ENCODE data around the gene GPR37L1. TPM values are rescaled to one million over a fixed set of nuclear protein-coding genes. Genes with fewer than 3 reads are reported as not detected.
A peak's percentile ranks its signal among the peaks of the same experiment; 100 is the strongest.

Gene GPR37L1
- total RNA-seq, 5 donors from 2014 or later (not counting 1 experiment from before 2014, with no cell fraction given): not detected

DNA sequence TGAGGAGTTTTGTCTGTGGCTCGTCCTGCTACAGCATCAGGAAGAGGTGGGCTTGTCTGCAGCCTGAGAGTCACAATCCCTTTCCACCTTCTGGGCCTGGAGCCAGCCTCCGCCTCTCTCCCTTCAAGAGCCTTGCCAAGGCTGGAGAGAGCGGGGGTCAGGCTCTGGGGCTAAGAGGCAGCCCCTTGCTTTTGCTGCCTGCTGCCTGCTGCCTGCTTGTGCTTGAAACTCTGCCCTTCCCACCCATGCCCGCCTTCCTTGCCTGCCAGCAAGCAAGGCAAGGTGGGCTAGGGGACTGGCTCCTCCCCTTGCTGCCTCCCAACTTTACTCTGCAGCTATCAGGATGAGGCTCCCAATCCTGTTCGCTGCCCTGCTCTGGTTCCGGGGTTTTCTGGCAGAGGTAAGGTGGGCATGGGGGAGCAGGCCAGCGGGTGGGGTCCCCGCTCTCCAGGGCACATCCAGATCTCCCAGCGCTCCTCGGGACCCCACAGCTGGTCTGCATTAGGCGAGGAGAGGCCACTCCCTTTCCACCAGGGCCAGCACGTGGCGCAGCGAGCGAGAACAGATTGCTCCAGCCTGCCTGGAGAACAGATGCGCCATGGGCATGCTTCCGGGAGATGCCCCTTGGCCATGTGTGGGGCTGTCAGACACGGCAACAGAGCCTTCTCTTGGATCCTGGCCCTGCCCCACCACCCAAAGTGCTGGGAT is 45.1 kb downstream of the GPR37L1 start:
- H3K4me3 ChIP-seq (ENCODE audit: control insufficient read depth in 1 of 2, extremely low read depth in 1 of 2, low read length in 1 of 2): no peak overlapping the region
- Mint-ChIP-seq H3K9me3 (no peaks in the 10 kb centered on the region), H3K36me3 (no peaks in the 10 kb centered on the region), H3K27me3 (no peaks in the 10 kb centered on the region), H3K4me1 (peaks cover 33 to 52% (median 42%) of the 10 kb centered on the region in 3 donors), H3K27ac (no peak overlapping the region), H3K4me3 (no peak overlapping the region)
- POLR2A ChIA-PET: no interaction called here
- WGBS (ENCODE audit: insufficient coverage): 95% methylated on average over 15 of the region's 18 CpGs
- peaks cover 0 to 4% of the 10 kb centered on the region in 2 experiments for H3K27me3 ChIP-seq (replicated peaks in 1 of 2; ENCODE audit: control insufficient read depth in 2 of 2, extremely low read depth in 1 of 2, insufficient read depth in 2 of 2, low read length in 1 of 2)
- DNase-seq: no peak
- H3K4me1 ChIP-seq (ENCODE audit: control insufficient read depth in 1 of 2, extremely low read depth in 1 of 2, insufficient read depth in 2 of 2, low read length in 2 of 2): peaks cover 30 to 50% of the 10 kb centered on the region in 2 experiments
- ATAC-seq (replicated peaks in 1 of 4): no peak
- CTCF ChIA-PET: no interaction called here
- no peak overlapping the region for H3K27ac ChIP-seq (ENCODE audit: low read length)
- H3K36me3 ChIP-seq (ENCODE audit: control insufficient read depth in 2 of 2, extremely low read depth in 1 of 2, insufficient read depth in 1 of 2, low read length in 1 of 2): no peaks in the 10 kb centered on the region
- H3K9me3 ChIP-seq: no peaks in the 10 kb centered on the region

DNA sequence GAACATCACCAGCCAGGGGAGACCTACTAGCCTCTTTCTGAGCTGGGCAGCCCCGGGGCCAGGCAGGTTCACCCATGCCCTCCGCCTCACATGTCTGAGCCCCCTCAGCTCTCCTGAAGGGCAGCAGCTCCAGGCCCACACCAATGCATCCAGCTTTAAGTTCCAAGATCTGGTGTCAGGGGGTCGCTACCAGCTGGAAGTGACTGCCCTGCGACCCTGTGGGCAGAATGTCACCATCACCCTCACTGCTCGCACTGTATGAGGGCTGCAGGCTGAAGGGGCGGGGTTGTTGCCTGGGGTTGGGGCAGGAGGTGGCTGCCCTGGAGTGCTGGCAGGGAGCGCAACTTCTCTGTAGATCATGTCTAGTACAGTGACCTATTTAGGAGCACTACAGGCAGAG is 46.1 kb downstream of the GPR37L1 start:
- Histone ChIP-seq H3K27ac (ENCODE audit: low read length) (no peak overlapping the region), H3K4me1 (ENCODE audit: control insufficient read depth in 1 of 2, extremely low read depth in 1 of 2, insufficient read depth in 2 of 2, low read length in 2 of 2) (peaks cover 22 to 40% of the 10 kb centered on the region in 2 experiments), H3K27me3 (replicated peaks in 1 of 2; ENCODE audit: control insufficient read depth in 2 of 2, extremely low read depth in 1 of 2, insufficient read depth in 2 of 2, low read length in 1 of 2) (peaks cover 0 to 4% of the 10 kb centered on the region in 2 experiments), H3K9me3 (no peaks in the 10 kb centered on the region), H3K4me3 (ENCODE audit: control insufficient read depth in 1 of 2, extremely low read depth in 1 of 2, low read length in 1 of 2) (no peak overlapping the region), H3K36me3 (ENCODE audit: control insufficient read depth in 2 of 2, extremely low read depth in 1 of 2, insufficient read depth in 1 of 2, low read length in 1 of 2) (no peaks in the 10 kb centered on the region)
- DNase-seq: no peak
- H3K27ac Mint-ChIP-seq: no peak overlapping the region
- H3K9me3 Mint-ChIP-seq: no peaks in the 10 kb centered on the region
- WGBS (ENCODE audit: insufficient coverage): 98% methylated on average over 4 of the region's 7 CpGs
- no peaks in the 10 kb centered on the region for H3K36me3 Mint-ChIP-seq
- H3K27me3 Mint-ChIP-seq: no peaks in the 10 kb centered on the region
- no peak overlapping the region for H3K4me3 Mint-ChIP-seq
- CTCF ChIA-PET: no interaction called here
- POLR2A ChIA-PET: interaction anchor here in 1 of 2 donors (0.7 kb wide), 1 partner anchor 13 kb away, joined by 3 read pairs; no protein-coding TSS in a partner anchor
- H3K4me1 Mint-ChIP-seq: peaks cover 23 to 42% (median 32%) of the 10 kb centered on the region in 3 donors
- no peak for ATAC-seq (replicated peaks in 1 of 4)

DNA sequence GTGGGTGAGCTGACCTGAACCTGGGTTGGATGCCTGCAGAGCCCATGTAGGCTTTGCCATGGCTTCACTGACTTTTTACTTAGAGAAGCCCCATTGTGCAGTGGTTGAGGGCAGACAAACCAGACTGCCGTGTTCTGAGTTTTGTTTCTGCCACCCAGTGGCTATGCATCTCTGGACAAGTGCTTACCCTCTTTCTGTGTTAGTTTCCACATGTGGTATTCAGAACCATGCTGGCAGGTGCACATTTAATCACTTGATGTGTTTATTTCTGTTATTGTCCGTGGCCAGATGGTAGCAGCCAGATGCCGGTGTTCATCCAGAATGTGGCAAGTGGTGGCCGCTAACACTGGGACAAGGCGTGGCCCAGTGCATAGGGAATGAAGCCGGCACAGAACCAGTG is 48.0 kb downstream of the GPR37L1 start:
- Histone ChIP-seq H3K36me3 (ENCODE audit: control insufficient read depth in 2 of 2, extremely low read depth in 1 of 2, insufficient read depth in 1 of 2, low read length in 1 of 2) (no peaks in the 10 kb centered on the region), H3K4me3 (ENCODE audit: control insufficient read depth in 1 of 2, extremely low read depth in 1 of 2, low read length in 1 of 2) (no peak overlapping the region), H3K27me3 (replicated peaks in 1 of 2; ENCODE audit: control insufficient read depth in 2 of 2, extremely low read depth in 1 of 2, insufficient read depth in 2 of 2, low read length in 1 of 2) (peaks cover 0 to 4% of the 10 kb centered on the region in 2 experiments), H3K9me3 (no peaks in the 10 kb centered on the region), H3K4me1 (ENCODE audit: control insufficient read depth in 1 of 2, extremely low read depth in 1 of 2, insufficient read depth in 2 of 2, low read length in 2 of 2) (peaks cover 8 to 22% of the 10 kb centered on the region in 2 experiments), H3K27ac (ENCODE audit: low read length) (no peak overlapping the region)
- ChIA-PET POLR2A (no interaction called here), CTCF (interaction anchor here in 1 of 2 donors (0.6 to 0.7 kb wide), 2 partner anchors 15 to 1676 kb away, joined by 3 read pairs; no protein-coding TSS in a partner anchor)
- ATAC-seq (replicated peaks in 1 of 4): peak in 3 of 4 experiments; percentile 26 to 49 (median 30)
- no peaks in the 10 kb centered on the region for H3K27me3 Mint-ChIP-seq
- peak in 1 of 35 experiments; percentile 29 for DNase-seq
- no peaks in the 10 kb centered on the region for H3K36me3 Mint-ChIP-seq
- H3K4me3 Mint-ChIP-seq: no peak overlapping the region
- H3K9me3 Mint-ChIP-seq: no peaks in the 10 kb centered on the region
- WGBS (ENCODE audit: insufficient coverage): 80% methylated on average over 5 of the region's 6 CpGs
- peaks cover 7 to 24% (median 13%) of the 10 kb centered on the region in 3 donors for H3K4me1 Mint-ChIP-seq
- no peak overlapping the region for H3K27ac Mint-ChIP-seq

DNA sequence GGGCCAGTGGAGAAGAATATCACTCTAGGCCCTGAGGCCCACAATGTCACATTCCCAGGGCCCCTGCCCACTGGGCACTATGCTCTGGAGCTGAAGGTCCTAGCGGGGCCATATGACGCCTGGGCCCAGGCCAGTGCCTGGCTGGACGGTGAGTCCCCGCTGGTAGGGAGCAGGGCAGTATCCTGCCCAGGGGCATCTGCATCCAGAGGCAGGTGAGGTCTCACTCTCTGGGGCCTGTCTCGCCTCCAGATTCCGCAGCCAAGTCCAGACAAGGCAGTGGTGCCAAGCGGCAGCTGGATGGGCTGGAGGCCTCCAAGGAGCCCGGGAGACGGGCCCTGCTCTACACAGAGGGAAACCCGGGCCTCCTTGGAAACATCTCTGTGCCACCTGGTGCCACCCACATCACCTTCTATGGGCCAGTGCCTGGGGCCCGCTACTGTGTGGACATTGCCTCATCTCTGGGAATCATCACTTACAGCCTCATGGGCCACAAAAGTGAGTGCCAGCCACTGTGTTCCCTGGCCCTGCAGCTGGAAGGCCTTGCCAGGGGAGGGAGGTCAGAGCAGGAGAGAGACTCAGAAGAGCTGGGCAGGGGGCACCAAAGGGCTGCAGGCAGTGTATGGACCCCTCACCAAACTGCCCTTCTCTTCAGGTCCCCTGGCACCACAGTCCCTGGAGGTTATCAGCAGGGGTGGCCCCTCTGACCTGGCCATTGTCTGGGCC is 48.7 kb downstream of the GPR37L1 start:
- ATAC-seq (replicated peaks in 1 of 4) (peak in 1 of 4 experiments; percentile 33), DNase-seq (no peak)
- H3K4me1 ChIP-seq (ENCODE audit: control insufficient read depth in 1 of 2, extremely low read depth in 1 of 2, insufficient read depth in 2 of 2, low read length in 2 of 2): peaks cover 2 to 14% of the 10 kb centered on the region in 2 experiments
- Mint-ChIP-seq H3K27ac (no peak overlapping the region), H3K9me3 (no peaks in the 10 kb centered on the region), H3K4me1 (peaks cover 7 to 16% (median 9%) of the 10 kb centered on the region in 3 donors), H3K4me3 (no peak overlapping the region), H3K36me3 (no peaks in the 10 kb centered on the region), H3K27me3 (no peaks in the 10 kb centered on the region)
- no peaks in the 10 kb centered on the region for H3K9me3 ChIP-seq
- 95% methylated on average over 10 of the region's 11 CpGs for WGBS (ENCODE audit: insufficient coverage)
- no peak overlapping the region for H3K4me3 ChIP-seq (ENCODE audit: control insufficient read depth in 1 of 2, extremely low read depth in 1 of 2, low read length in 1 of 2)
- no peak overlapping the region for H3K27ac ChIP-seq (ENCODE audit: low read length)
- ChIA-PET POLR2A (no interaction called here), CTCF (interaction anchor here in 1 of 2 donors (0.7 kb wide), 1 partner anchor 1675 kb away, joined by 3 read pairs; no protein-coding TSS in a partner anchor)
- H3K27me3 ChIP-seq (replicated peaks in 1 of 2; ENCODE audit: control insufficient read depth in 2 of 2, extremely low read depth in 1 of 2, insufficient read depth in 2 of 2, low read length in 1 of 2): peaks cover 0 to 4% of the 10 kb centered on the region in 2 experiments
- no peaks in the 10 kb centered on the region for H3K36me3 ChIP-seq (ENCODE audit: control insufficient read depth in 2 of 2, extremely low read depth in 1 of 2, insufficient read depth in 1 of 2, low read length in 1 of 2)

DNA sequence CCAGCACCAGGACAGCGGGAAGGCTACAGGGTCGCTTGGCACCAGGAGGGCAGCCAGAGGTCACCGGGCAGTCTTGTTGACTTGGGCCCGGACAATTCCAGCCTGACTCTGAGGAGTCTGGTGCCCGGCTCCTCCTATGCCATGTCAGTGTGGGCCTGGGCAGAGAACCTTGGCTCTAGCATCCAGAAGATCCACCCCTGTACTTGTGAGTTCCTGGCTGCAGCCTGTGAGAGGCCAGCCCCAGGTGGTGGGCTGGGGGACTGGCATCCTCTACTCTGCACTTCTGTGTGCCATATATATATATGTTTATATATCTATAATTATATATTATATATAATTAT is 49.3 kb downstream of the GPR37L1 start:
- Histone ChIP-seq H3K4me1 (ENCODE audit: control insufficient read depth in 1 of 2, extremely low read depth in 1 of 2, insufficient read depth in 2 of 2, low read length in 2 of 2) (peaks cover 0 to 10% of the 10 kb centered on the region in 2 experiments), H3K36me3 (ENCODE audit: control insufficient read depth in 2 of 2, extremely low read depth in 1 of 2, insufficient read depth in 1 of 2, low read length in 1 of 2) (no peaks in the 10 kb centered on the region), H3K27me3 (replicated peaks in 1 of 2; ENCODE audit: control insufficient read depth in 2 of 2, extremely low read depth in 1 of 2, insufficient read depth in 2 of 2, low read length in 1 of 2) (peaks cover 0 to 4% of the 10 kb centered on the region in 2 experiments), H3K9me3 (no peaks in the 10 kb centered on the region), H3K27ac (ENCODE audit: low read length) (no peak overlapping the region), H3K4me3 (ENCODE audit: control insufficient read depth in 1 of 2, extremely low read depth in 1 of 2, low read length in 1 of 2) (no peak overlapping the region)
- peaks cover 6 to 12% (median 6%) of the 10 kb centered on the region in 3 donors for H3K4me1 Mint-ChIP-seq
- H3K36me3 Mint-ChIP-seq: no peaks in the 10 kb centered on the region
- 98% methylated on average over 5 of the region's 5 CpGs for WGBS (ENCODE audit: insufficient coverage)
- no peak for ATAC-seq (replicated peaks in 1 of 4)
- ChIA-PET CTCF (no interaction called here), POLR2A (no interaction called here)
- no peak overlapping the region for H3K27ac Mint-ChIP-seq
- H3K9me3 Mint-ChIP-seq: no peaks in the 10 kb centered on the region
- H3K27me3 Mint-ChIP-seq: no peaks in the 10 kb centered on the region
- DNase-seq: no peak
- no peak overlapping the region for H3K4me3 Mint-ChIP-seq

DNA sequence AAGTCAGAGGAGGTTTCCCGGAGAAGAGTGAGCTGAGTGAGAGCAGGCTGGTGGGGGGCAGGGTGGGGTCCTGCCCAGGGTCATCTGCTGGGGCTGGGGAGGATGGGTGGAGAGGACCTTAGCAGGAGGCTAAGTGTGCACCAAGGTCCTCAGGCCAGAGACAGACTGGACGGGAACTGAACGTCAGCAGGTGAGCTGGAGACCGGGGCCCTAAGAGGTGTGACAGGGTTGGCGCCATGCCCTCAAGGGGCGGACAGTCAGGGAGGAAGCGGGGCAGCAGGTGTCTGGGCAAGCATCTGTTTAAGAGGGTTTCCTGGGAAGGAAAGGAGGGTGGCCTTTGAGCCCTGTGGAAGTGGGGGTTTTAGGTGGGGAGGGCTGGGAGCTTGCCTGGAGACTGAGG is 51.3 kb downstream of the GPR37L1 start:
- Histone ChIP-seq H3K27me3 (replicated peaks in 1 of 2; ENCODE audit: control insufficient read depth in 2 of 2, extremely low read depth in 1 of 2, insufficient read depth in 2 of 2, low read length in 1 of 2) (peaks cover 0 to 8% of the 10 kb centered on the region in 2 experiments), H3K4me3 (ENCODE audit: control insufficient read depth in 1 of 2, extremely low read depth in 1 of 2, low read length in 1 of 2) (no peak overlapping the region), H3K4me1 (ENCODE audit: control insufficient read depth in 1 of 2, extremely low read depth in 1 of 2, insufficient read depth in 2 of 2, low read length in 2 of 2) (peaks cover 0 to 10% of the 10 kb centered on the region in 2 experiments), H3K27ac (ENCODE audit: low read length) (no peak overlapping the region), H3K36me3 (ENCODE audit: control insufficient read depth in 2 of 2, extremely low read depth in 1 of 2, insufficient read depth in 1 of 2, low read length in 1 of 2) (no peaks in the 10 kb centered on the region), H3K9me3 (no peaks in the 10 kb centered on the region)
- H3K9me3 Mint-ChIP-seq: no peaks in the 10 kb centered on the region
- no peaks in the 10 kb centered on the region for H3K27me3 Mint-ChIP-seq
- ATAC-seq (replicated peaks in 1 of 4) (no peak), DNase-seq (no peak)
- ChIA-PET CTCF (interaction anchor here in 1 of 2 donors (0.6 kb wide), 1 partner anchor 17 kb away, joined by 4 read pairs; no protein-coding TSS in a partner anchor), POLR2A (interaction anchor here in 1 of 2 donors (0.6 kb wide), 1 partner anchor 1570 kb away, joined by 3 read pairs; no protein-coding TSS in a partner anchor)
- H3K27ac Mint-ChIP-seq: no peak overlapping the region
- no peaks in the 10 kb centered on the region for H3K36me3 Mint-ChIP-seq
- no peak overlapping the region for H3K4me3 Mint-ChIP-seq
- WGBS (ENCODE audit: insufficient coverage): 88% methylated on average over 7 of the region's 7 CpGs
- H3K4me1 Mint-ChIP-seq: peaks cover 0 to 9% (median 6%) of the 10 kb centered on the region in 3 donors
